Measurements from ENCODE around the gene MED16.
"Not testable (repeated sequence)": the region's sequence is repeated elsewhere in the genome, so short reads cannot be mapped to it uniquely, and the experiment has no call there.

MED16 gene

DNA sequence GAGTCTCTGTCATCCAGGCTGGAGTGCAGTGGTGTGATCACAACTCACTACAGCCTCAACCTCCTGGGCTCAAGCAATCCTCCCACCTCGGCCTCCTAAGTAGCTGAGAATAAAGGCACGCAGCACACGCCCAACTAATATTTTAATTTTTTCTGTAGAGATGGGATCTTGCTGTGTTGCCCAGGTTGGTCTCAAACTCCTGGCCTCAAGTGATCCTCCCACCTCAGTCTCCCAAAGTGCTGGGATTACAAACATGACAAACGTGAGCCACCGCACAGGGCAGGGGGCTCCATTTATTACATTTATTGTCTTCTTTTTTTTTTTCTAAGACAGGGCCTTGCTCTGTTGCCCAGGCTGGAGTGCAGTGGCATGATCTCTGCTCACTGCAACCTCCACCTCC is 72.8 kb downstream of the MED16 start:
- not testable (repeated sequence) for DNase-seq, H3K4me3 Mint-ChIP-seq, H3K27ac Mint-ChIP-seq, ATAC-seq, H3K4me1 Mint-ChIP-seq
- Mint-ChIP-seq H3K36me3 (ENCODE audit: low read depth) (peaks cover 11% of the 10 kb centered on the region), H3K27me3 (peaks cover 17% of the 10 kb centered on the region), H3K9me3 (peaks cover 12% of the 10 kb centered on the region)

Measured in activated naive CD8-positive, alpha-beta T cell treated with anti-CD3 and anti-CD28 coated beads, Interleukin-2, amount 50 U/mL, for 24 hours (primary cell).